MM.1S (cell line): Measurements from ENCODE around the gene KLC1.

Source experiments
- DNase-seq: peaks from one replicate; pipeline ENCODE4 v3.0.0-alpha.2; 2015
- H2AFZ ChIP-seq: fragments of 300-600 bp; sonication (generic); 2 replicates; pipeline ENCODE4 v1.6.0; 2016; ENCODE audit warnings: antibody characterized with exemption, low read length
- H3F3A ChIP-seq: fragments of 300-600 bp; sonication (generic); 2 replicates; pipeline ENCODE4 v1.6.1; 2016; ENCODE audit warnings: mild to moderate bottlenecking, antibody characterized with exemption, low read length, moderate library complexity, mixed read lengths; ENCODE audit not compliant: insufficient read depth
- H3K27ac ChIP-seq: fragments of 300-600 bp; sonication (generic); 2 replicates; pipeline ENCODE4 v1.5.1; 2016; ENCODE audit warnings: mild to moderate bottlenecking, low read length
- H3K27me3 ChIP-seq: fragments of 300-600 bp; sonication (generic); replicated peaks from 2 replicates; pipeline ENCODE4 v1.6.0; 2016; ENCODE audit warnings: low read length; ENCODE audit not compliant: insufficient read depth
- H3K36me3 ChIP-seq: fragments of 300-600 bp; sonication (generic); replicated peaks from 2 replicates; pipeline ENCODE4 v1.6.1; 2016; ENCODE audit warnings: mild to moderate bottlenecking, low read length, mixed read lengths; ENCODE audit not compliant: insufficient read depth
- H3K4me1 ChIP-seq: fragments of 300-600 bp; sonication (generic); 2 replicates; pipeline ENCODE4 v1.6.1; 2016; ENCODE audit warnings: low read length, mixed read lengths
- H3K4me2 ChIP-seq: fragments of 300-600 bp; sonication (generic); 2 replicates; pipeline ENCODE4 v1.6.0; 2016; ENCODE audit warnings: low read depth, low read length
- H3K4me3 ChIP-seq: fragments of 300-600 bp; sonication (generic); 2 replicates; pipeline ENCODE4 v1.5.1; 2016; ENCODE audit warnings: low read length, mixed read lengths
- H3K79me2 ChIP-seq: fragments of 300-600 bp; sonication (generic); 2 replicates; pipeline ENCODE4 v1.6.1; 2016; ENCODE audit warnings: mixed run types, low read length, mixed read lengths
- H3K9ac ChIP-seq: fragments of 300-600 bp; sonication (generic); 2 replicates; pipeline ENCODE4 v1.6.1; 2016; ENCODE audit warnings: low read length, mixed read lengths
- H3K9me2 ChIP-seq: fragments of 300-600 bp; sonication (generic); replicated peaks from 2 replicates; pipeline ENCODE4 v1.6.1; 2016; ENCODE audit warnings: mild to moderate bottlenecking, low read length, mixed read lengths; ENCODE audit not compliant: insufficient read depth
- H3K9me3 ChIP-seq: fragments of 300-600 bp; sonication (generic); replicated peaks from 2 replicates; pipeline ENCODE4 v1.6.1; 2016; ENCODE audit warnings: mild to moderate bottlenecking, low read length, mixed read lengths; ENCODE audit not compliant: insufficient read depth
- H4K20me1 ChIP-seq: fragments of 300-600 bp; sonication (generic); 2 replicates; pipeline ENCODE4 v1.6.1; 2016; ENCODE audit warnings: mild to moderate bottlenecking, low read length, moderate library complexity, mixed read lengths; ENCODE audit not compliant: insufficient read depth
- CTCF ChIP-seq: fragments of 300-600 bp; sonication (generic); IDR thresholded peaks from 2 replicates; pipeline ENCODE4 v1.5.1; 2016; ENCODE audit warnings: antibody characterized with exemption, low read length, mixed read lengths
- EZH2 ChIP-seq: fragments of 300-600 bp; sonication (generic); optimal IDR thresholded peaks from 2 replicates; pipeline ENCODE3; 2017; ENCODE audit warnings: low read depth, mild to moderate bottlenecking, antibody characterized with exemption, low read length, mixed read lengths
- EZH2phosphoT487 ChIP-seq: fragments of 300-600 bp; sonication (generic); IDR thresholded peaks from 2 replicates; pipeline ENCODE4 v1.6.1; 2018; ENCODE audit warnings: antibody characterized with exemption, low read length

KLC1 gene

GRCh38 chr14:103738166-103738565 lies 109.2 kb downstream of the KLC1 start:
- TF ChIP-seq EZH2phosphoT487 (no peak), EZH2 (no peak), CTCF (no peak)
- no peak overlapping the region for H3K4me2 ChIP-seq
- H3K4me1 ChIP-seq: no peaks in the 10 kb centered on the region
- no peaks in the 10 kb centered on the region for H4K20me1 ChIP-seq
- no peaks in the 10 kb centered on the region for H3K9me3 ChIP-seq
- H3K27me3 ChIP-seq: no peaks in the 10 kb centered on the region
- H3K9ac ChIP-seq: no peak overlapping the region
- H3K36me3 ChIP-seq: no peaks in the 10 kb centered on the region
- no peak for DNase-seq
- no peak overlapping the region for H2AFZ ChIP-seq
- no peak overlapping the region for H3K4me3 ChIP-seq
- no peak overlapping the region for H3K27ac ChIP-seq
- H3K79me2 ChIP-seq: no peaks in the 10 kb centered on the region
- H3F3A ChIP-seq: no peaks in the 10 kb centered on the region
- no peaks in the 10 kb centered on the region for H3K9me2 ChIP-seq

- Histone ChIP-seq H3K27ac (no peak overlapping the region), H3K4me1 (no peaks in the 10 kb centered on the region), H3K4me2 (no peak overlapping the region), H4K20me1 (no peaks in the 10 kb centered on the region), H3K27me3 (no peaks in the 10 kb centered on the region), H3F3A (no peaks in the 10 kb centered on the region), H3K36me3 (no peaks in the 10 kb centered on the region), H3K9me3 (no peaks in the 10 kb centered on the region), H3K9me2 (no peaks in the 10 kb centered on the region), H3K79me2 (no peaks in the 10 kb centered on the region), H3K4me3 (no peak overlapping the region), H2AFZ (no peak overlapping the region), H3K9ac (no peak overlapping the region)
- DNase-seq: no peak
- no peak for TF ChIP-seq EZH2phosphoT487
- TF ChIP-seq EZH2: no peak
- no peak for TF ChIP-seq CTCF
These were observed 109.9 kb downstream of the KLC1 start for GRCh38 chr14:103738701-103739451.

- H3K36me3 ChIP-seq: no peaks in the 10 kb centered on the region
- no peaks in the 10 kb centered on the region for H3K4me1 ChIP-seq
- H3K27ac ChIP-seq: no peak overlapping the region
- no peaks in the 10 kb centered on the region for H3K79me2 ChIP-seq
- H2AFZ ChIP-seq: no peak overlapping the region
- no peak overlapping the region for H3K4me3 ChIP-seq
- no peaks in the 10 kb centered on the region for H3K27me3 ChIP-seq
- no peaks in the 10 kb centered on the region for H3F3A ChIP-seq
- TF ChIP-seq EZH2phosphoT487: no peak
- no peak for TF ChIP-seq CTCF
- no peak for TF ChIP-seq EZH2
- no peaks in the 10 kb centered on the region for H3K9me2 ChIP-seq
- no peak overlapping the region for H3K9ac ChIP-seq
- H3K9me3 ChIP-seq: no peaks in the 10 kb centered on the region
- no peak overlapping the region for H3K4me2 ChIP-seq
- DNase-seq: no peak
- no peaks in the 10 kb centered on the region for H4K20me1 ChIP-seq
These were observed 110.4 kb downstream of the KLC1 start for GRCh38 chr14:103739466-103739792.
